NCI-H226 (cell line): ENCODE measurements around the gene SESTD1.
"Not testable (repeated sequence)": the region's sequence is repeated elsewhere in the genome, so short reads cannot be mapped to it uniquely, and the experiment has no call there.

Experiments
- DNase-seq: peaks from one replicate; pipeline ENCODE4 v3.0.0-alpha.2; 2015

Gene SESTD1

DNA sequence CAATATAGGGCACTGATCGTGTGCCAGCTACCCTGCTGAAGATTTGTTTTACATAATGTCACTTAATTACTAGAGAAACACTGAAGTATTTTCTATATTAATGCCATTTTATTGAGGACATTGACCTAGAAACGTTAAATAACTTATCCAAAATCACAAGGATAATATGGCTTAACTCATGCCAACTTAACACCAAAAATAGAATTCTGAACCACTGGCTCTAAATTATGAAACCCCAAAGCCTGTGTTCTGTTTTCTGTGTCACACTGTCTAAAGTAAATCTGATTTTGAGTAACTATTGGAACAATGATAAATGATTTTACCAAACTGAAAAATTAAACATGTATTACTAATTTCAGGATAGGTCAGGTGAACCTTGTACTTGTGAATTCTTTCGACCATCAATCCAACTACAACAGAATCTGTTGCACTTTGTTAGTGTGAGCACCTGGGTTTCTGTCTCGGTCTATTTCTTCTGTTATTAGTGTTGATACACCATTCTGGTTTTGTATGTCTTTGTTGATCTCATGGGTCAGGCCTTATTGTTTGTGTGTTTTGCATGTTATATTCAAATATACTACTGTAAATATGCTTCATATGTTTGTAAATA, 166.4 kb downstream of the SESTD1 start:
- DNase-seq: no peak

DNA sequence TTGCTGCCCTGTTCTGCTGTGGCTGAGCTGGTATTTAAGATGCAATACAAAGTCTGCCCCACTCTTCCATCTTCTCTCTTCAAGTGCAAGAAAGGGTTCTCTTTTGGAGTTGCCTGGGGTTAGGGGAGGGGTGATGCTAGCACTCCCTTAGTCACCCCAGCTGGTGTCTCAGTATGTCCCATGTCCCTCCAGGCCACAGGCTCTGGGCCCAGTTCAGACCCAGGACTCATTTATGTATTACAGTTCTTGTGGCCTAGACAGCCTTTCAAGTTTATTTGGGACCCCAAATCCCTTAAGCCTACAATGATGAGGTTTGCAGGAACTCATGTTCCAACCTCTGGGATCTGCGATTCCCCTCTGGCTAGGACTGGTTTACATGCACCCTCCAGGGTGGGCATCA, 167.5 kb downstream of the SESTD1 start:
- DNase-seq: no peak

DNA sequence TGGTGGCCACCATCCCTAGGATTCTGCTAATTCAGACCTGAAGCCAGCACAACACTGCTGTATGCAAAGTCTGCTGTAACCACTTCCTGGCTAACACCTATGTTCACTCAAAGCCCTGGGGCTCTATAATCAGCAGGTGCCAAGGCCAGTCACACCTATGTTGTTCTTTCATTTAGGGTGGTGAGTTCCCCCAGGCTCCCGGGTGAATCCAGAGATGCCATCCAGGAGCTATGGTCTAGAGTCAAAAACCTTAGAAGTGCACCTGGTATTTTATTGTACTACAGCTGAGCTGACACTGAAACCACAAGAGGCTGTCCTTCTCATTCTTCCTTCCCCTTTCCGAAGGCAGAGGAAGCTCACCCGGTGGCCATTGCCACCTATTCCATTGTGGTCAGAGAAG, 168.5 kb downstream of the SESTD1 start:
- no peak for DNase-seq

DNA sequence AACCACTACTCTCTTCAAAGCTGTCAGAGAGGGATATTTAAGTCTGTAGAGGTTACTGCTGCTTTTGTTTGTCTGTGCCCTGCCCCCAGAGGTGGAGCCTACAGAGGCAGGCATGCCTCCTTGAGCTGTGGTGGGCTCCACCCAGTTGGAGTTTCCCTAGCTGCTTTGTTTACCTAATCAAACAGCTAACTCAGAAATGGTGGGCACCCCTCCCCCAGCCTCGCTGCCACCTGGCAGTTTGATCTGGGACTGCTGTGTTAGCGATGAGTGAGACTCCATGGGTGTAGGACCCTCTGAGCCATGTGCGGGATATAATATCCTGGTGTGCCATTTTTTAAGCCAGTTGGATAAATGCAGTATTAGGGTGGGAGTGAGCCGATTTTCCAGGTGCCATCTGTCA, 171.7 kb downstream of the SESTD1 start:
- not testable (repeated sequence) for DNase-seq

DNA sequence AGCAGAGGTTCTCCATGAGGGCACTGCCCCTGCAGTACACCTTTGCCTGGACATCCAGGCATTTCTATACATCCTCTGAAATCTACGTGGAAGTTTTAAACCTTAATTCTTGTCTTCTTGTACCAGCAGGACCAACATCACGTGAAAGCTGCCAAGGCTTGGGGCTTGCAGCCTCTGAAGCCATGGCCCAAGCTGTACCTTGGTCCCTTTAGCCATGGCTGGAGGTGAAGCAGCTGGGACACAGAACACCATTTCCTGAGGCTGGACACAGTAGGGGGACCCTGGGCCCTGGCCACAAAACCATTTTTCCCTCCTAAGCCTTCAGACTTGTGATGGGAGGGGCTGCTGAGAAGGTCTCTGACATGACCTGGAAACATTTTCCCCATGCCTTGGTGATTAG, 181.9 kb downstream of the SESTD1 start:
- DNase-seq: no peak

DNA sequence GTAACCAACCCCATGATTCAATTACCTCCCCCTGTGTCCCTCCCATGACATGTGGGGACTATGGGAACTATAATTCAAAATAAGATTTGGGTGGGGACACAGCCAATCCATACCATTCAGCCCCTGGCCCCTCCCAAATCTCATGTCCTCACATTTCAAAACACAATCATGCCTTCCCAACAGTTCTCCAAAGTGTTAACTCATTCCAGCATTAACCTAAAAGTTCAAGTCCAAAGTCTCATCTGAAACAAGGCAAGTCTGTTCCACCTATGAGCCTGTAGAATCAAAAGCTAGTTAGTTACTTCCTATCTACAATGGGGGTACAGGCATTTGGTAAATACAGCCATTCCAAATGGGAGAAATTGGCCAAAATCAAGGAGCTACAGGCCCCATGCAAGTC, 182.7 kb downstream of the SESTD1 start:
- DNase-seq: no peak

DNA sequence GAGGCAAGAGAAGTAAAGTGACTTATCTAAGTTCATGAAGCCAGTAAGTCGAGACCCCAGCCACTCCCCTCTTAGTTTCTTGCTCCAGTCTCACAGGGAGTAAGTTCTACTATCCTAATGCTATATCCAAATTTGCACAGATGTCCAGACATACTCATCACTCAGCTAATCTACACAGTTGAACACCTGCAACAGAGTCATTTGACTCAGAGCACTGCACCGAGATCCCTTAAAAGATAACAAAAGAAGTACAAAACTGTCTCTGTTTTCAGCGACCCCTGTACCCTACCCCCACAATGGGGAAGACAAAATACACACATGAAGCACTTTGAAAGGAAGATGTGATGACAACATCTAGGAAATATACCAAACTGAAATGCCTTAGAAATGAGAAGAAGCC, 192.1 kb downstream of the SESTD1 start:
- no peak for DNase-seq

DNA sequence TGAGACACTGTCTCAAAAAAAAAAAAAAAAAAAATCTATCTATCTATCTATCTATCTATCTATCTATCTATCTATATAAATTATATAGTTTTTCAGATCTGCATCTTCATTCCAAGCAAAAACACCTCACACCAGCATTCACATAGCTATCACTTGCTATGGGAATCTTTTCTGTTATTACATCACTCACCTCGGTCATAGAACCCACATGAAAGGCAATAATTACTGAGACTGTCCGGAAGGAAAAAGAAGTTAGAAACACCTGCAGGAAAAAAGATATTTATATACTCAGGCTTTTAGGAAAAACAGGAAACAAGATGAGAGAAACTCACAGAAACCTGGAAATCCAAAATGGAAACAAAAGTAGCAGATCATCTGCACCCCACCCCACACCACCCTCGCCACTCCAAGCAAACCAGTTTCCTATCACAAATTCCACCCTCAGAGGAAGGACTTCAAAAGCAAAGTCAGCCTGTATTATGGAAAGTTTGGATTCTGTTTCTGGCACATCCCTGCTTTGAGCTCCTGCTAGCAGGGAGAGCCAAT, 192.7 kb downstream of the SESTD1 start:
- DNase-seq: no peak

DNA sequence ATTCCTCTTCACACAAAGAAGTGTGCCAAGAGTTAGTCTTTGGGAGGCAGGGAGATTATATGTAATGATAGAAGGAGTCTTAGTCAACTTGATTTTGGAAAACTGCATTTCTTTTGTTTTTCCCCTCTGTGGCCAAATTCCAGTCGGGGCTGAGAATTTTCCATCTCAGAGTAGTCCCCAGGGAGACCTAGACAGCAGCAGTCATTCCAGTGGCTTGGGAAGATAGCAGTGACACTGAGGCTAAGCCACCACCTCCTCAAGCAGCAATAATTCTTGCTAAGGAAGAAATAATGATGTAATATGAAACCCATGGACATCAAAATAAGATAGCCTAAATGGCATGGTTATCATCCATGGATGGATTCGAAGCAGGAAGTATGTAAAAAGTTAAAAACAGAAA, 193.7 kb downstream of the SESTD1 start:
- no peak for DNase-seq

DNA sequence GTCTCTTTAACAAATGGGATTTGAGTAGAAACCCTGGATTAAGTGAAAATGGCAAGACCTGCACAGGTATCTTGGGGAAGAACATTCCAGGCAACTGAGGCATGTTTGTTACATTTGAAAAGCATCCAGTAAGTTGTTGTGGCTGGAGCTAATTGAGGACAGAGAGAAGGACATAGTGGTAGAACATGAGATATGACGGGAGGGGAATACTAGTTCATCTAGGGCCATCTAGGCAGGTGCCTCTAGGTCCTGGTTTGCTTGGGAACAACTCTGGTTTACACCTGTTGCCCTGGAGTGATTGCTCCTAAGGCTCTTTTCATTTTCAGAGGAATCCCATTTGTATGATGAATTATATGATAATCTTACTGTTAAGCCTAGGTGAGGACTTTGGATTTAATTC, 194.9 kb downstream of the SESTD1 start:
- no peak for DNase-seq

DNA sequence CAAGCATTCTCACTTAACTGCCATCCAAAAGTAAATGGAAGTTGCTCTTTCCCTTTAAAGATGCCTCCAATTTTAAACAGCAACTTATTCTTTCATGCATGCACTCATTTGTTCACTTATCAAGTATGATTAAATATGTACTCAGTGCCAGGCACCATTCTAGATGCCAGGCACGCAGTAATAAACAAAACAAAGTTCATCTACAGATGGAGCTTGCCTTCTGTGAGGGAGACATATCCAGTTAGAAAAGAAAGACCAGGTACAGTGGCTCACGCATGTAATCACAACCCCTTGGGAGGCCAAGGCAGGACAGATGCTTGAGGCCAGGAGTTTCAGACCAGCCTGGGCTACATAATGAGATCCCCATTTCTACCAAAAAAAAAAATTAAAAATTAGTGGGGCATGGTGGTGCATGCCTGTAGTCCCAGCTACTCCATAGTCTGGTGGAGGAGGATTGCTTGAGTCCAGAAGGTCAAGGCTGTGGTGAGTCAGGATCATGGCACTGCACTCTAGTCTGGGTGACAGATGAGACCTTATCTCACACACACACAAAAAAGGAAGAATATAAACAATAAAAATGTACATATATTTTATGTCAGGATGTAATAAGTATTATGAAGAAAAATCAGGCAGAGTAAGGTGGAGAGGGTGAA, 195.5 kb downstream of the SESTD1 start:
- no peak for DNase-seq

DNA sequence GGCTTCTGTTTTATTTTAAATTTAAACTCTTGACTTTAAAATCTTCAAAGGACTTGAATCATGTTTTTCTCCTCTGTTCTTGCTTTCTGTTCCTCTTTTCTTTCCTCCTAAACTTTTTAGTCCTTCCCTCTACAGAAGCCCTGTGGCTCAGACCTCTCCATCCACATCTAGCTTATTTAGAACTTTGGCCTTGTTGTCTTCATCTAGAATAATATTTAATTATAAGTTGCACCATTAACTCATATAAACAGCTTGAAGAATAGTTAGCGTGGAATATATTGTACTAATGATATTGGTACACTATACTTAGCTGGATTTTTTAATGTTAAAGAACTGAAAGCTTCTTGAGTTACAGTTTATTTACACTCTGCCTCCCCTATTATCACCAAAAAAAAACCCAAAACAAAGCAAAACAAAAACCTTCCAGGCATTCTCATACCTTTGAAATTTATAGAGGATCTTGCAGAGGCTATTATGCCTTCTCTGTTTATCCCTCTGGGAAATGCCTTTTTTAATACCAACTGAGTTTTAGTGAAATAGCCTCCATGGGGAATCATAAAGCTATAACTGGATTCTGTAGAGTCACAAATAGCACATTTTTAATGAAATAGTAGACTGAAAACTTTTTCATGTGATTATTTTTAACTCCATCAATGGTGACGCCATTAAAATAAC, 205.5 kb downstream of the SESTD1 start:
- no peak for DNase-seq

DNA sequence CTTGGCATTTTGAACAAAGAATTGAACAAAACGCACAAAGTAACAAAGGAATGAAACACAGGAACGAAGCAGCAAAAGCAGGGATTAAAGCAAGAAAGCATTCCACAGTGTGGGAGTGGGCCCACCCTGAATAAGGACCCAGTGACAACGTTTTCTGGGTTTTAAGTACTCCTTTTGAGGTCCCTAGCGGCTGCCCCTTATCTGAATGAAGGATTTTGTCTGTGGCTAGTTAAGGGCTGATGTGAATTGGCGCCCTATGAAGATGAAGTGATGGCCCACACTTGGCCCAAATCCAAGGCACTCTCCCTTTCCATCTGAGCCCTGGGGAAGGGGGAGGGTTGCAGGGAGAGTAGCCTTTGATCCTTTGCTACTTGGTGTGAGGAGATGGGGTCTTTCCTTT, 206.9 kb downstream of the SESTD1 start:
- DNase-seq: no peak

DNA sequence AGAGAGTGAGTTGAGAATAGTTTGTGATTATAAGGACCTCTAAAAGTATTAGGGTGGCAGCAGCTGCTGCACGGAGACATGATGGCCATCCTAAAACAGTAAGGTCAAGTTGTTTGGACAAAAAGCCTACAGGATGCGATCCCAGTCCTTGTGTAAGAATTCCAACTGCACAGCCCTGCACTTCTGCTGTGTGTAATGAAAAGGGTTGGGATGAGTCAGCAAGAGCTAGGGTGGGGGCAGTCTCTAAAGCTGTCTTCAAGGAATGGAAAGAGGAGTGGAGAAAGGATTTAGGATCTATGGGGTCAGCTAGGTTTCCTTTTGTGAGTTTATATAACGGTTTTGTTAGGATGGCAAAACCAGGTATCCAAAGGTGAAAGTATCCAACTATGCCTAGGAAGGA, 211.1 kb downstream of the SESTD1 start:
- not testable (repeated sequence) for DNase-seq
